Measurements from ENCODE around the gene KCNQ1. TPM values are rescaled to one million over a fixed set of nuclear protein-coding genes. Genes with fewer than 3 reads are reported as not detected.

KCNQ1 gene
- total and polyA plus RNA-seq, 4 donors, result 15.4 to 41.7 (median 26.2) TPM

- Histone ChIP-seq H3K4me3 (no peak overlapping the region), H3K4me1 (ENCODE audit: control insufficient read depth in 5 of 5, insufficient read depth in 5 of 5, low read length in 5 of 5) (peaks cover 0 to 36% (median 0%) of the 10 kb centered on the region in 5 donors), H3K27me3 (ENCODE audit: control insufficient read depth in 3 of 3, insufficient read depth in 3 of 3, low read length in 2 of 3) (no peaks in the 10 kb centered on the region), H3K36me3 (ENCODE audit: control insufficient read depth in 4 of 4, insufficient read depth in 4 of 4, low read length in 4 of 4) (no peaks in the 10 kb centered on the region), H3K9me3 (ENCODE audit: control insufficient read depth in 4 of 4, insufficient read depth in 3 of 4, low read length in 3 of 4) (no peaks in the 10 kb centered on the region), H3K27ac (ENCODE audit: low read depth in 1 of 2, low read length in 1 of 2) (no peak overlapping the region), H3K9ac (ENCODE audit: insufficient read depth in 1 of 2, low read length in 2 of 2) (no peak overlapping the region)
- no peak for DNase-seq
- no peak for TF ChIP-seq CTCF (IDR thresholded peaks at IDR 0.05; ENCODE audit: control extremely low read depth, extremely low read depth)
- 91 to 92% methylated on average over 28 of the region's 28 CpGs for WGBS, 2 donors
- no peak for ATAC-seq (ENCODE audit: insufficient read depth, low FRiP score)
Measured at GRCh38 chr11:2731130-2732125, 286.6 kb downstream of the KCNQ1 start.

- H3K9me3 ChIP-seq (ENCODE audit: control insufficient read depth in 4 of 4, insufficient read depth in 3 of 4, low read length in 3 of 4), result no peaks in the 10 kb centered on the region
- 94 to 95% methylated on average over 32 of the region's 32 CpGs for WGBS, 2 donors
- no peak overlapping the region for H3K27ac ChIP-seq (ENCODE audit: low read depth in 1 of 2, low read length in 1 of 2)
- no peak for ATAC-seq (ENCODE audit: insufficient read depth, low FRiP score)
- peaks cover 0 to 34% (median 0%) of the 10 kb centered on the region in 5 donors for H3K4me1 ChIP-seq (ENCODE audit: control insufficient read depth in 5 of 5, insufficient read depth in 5 of 5, low read length in 5 of 5)
- no peak for TF ChIP-seq CTCF (IDR thresholded peaks at IDR 0.05; ENCODE audit: control extremely low read depth, extremely low read depth)
- DNase-seq, result no peak
- no peak overlapping the region for H3K4me3 ChIP-seq
- H3K27me3 ChIP-seq (ENCODE audit: control insufficient read depth in 3 of 3, insufficient read depth in 3 of 3, low read length in 2 of 3), result no peaks in the 10 kb centered on the region
- no peaks in the 10 kb centered on the region for H3K36me3 ChIP-seq (ENCODE audit: control insufficient read depth in 4 of 4, insufficient read depth in 4 of 4, low read length in 4 of 4)
- H3K9ac ChIP-seq (ENCODE audit: insufficient read depth in 1 of 2, low read length in 2 of 2), result no peak overlapping the region
Measured at GRCh38 chr11:2732261-2732939, 287.6 kb downstream of the KCNQ1 start.

- H3K36me3 ChIP-seq (ENCODE audit: control insufficient read depth in 4 of 4, insufficient read depth in 4 of 4, low read length in 4 of 4), result no peaks in the 10 kb centered on the region
- H3K9ac ChIP-seq (ENCODE audit: insufficient read depth in 1 of 2, low read length in 2 of 2), result no peak overlapping the region
- H3K4me1 ChIP-seq (ENCODE audit: control insufficient read depth in 5 of 5, insufficient read depth in 5 of 5, low read length in 5 of 5), result peaks cover 0 to 39% (median 0%) of the 10 kb centered on the region in 5 donors
- H3K27ac ChIP-seq (ENCODE audit: low read depth in 1 of 2, low read length in 1 of 2), result no peak overlapping the region
- DNase-seq (no peak), ATAC-seq (ENCODE audit: insufficient read depth, low FRiP score) (no peak)
- TF ChIP-seq CTCF (IDR thresholded peaks at IDR 0.05; ENCODE audit: control extremely low read depth, extremely low read depth), result no peak
- WGBS, 2 donors, result 89 to 93% methylated on average over 12 of the region's 12 CpGs
- no peaks in the 10 kb centered on the region for H3K9me3 ChIP-seq (ENCODE audit: control insufficient read depth in 4 of 4, insufficient read depth in 3 of 4, low read length in 3 of 4)
- H3K27me3 ChIP-seq (ENCODE audit: control insufficient read depth in 3 of 3, insufficient read depth in 3 of 3, low read length in 2 of 3), result no peaks in the 10 kb centered on the region
- no peak overlapping the region for H3K4me3 ChIP-seq
Measured at GRCh38 chr11:2732940-2733628, 288.3 kb downstream of the KCNQ1 start.
